Measurements from ENCODE around the gene AMBRA1. TPM values are rescaled to one million over a fixed set of nuclear protein-coding genes. Genes with fewer than 3 reads are reported as not detected.

The AMBRA1 gene
- total RNA-seq, 2 donors from 2014 or later, result 35.2 to 42.2 TPM

GRCh38 chr11:46447544-46447943 is 146.3 kb downstream of the AMBRA1 start:
- H3K4me3 ChIP-seq, result no peak overlapping the region
- peaks cover 9 to 14% of the 10 kb centered on the region in 2 donors for H3K4me1 ChIP-seq (ENCODE audit: control insufficient read depth in 1 of 2, low read depth in 2 of 2)
- H3K36me3 ChIP-seq, result no peaks in the 10 kb centered on the region
- no peak for TF ChIP-seq CTCF (IDR thresholded peaks at IDR 0.05)
- H3K9me3 ChIP-seq, result no peaks in the 10 kb centered on the region
- no peak overlapping the region for H3K27ac ChIP-seq
- no peak for ATAC-seq (ENCODE audit: insufficient number of reproducible peaks, low FRiP score, low read depth)
- no peak for DNase-seq (ENCODE audit: low spot score)
- H3K27me3 ChIP-seq (replicated peaks; ENCODE audit: insufficient read depth), result no peaks in the 10 kb centered on the region

GRCh38 chr11:46445920-46446771 is 147.7 kb downstream of the AMBRA1 start:
- H3K4me1 ChIP-seq (ENCODE audit: control insufficient read depth in 1 of 2, low read depth in 2 of 2), result peaks cover 9 to 14% of the 10 kb centered on the region in 2 donors
- no peak for TF ChIP-seq CTCF (IDR thresholded peaks at IDR 0.05)
- peaks cover 5% of the 10 kb centered on the region for H3K36me3 ChIP-seq
- H3K9me3 ChIP-seq, result no peaks in the 10 kb centered on the region
- no peak for DNase-seq (ENCODE audit: low spot score)
- H3K4me3 ChIP-seq, result no peak overlapping the region
- no peak for ATAC-seq (ENCODE audit: insufficient number of reproducible peaks, low FRiP score, low read depth)
- H3K27me3 ChIP-seq (replicated peaks; ENCODE audit: insufficient read depth), result no peaks in the 10 kb centered on the region
- no peak overlapping the region for H3K27ac ChIP-seq

- Histone ChIP-seq H3K4me3 (no peak overlapping the region), H3K27me3 (replicated peaks; ENCODE audit: insufficient read depth) (no peaks in the 10 kb centered on the region), H3K4me1 (ENCODE audit: control insufficient read depth in 1 of 2, low read depth in 2 of 2) (peaks cover 9 to 14% of the 10 kb centered on the region in 2 donors), H3K27ac (no peak overlapping the region), H3K9me3 (no peaks in the 10 kb centered on the region), H3K36me3 (peaks cover 5% of the 10 kb centered on the region)
- no peak for ATAC-seq (ENCODE audit: insufficient number of reproducible peaks, low FRiP score, low read depth)
- TF ChIP-seq CTCF (IDR thresholded peaks at IDR 0.05), result no peak
- DNase-seq (ENCODE audit: low spot score), result no peak
Observed at GRCh38 chr11:46445192-46445919, 148.5 kb downstream of the AMBRA1 start.

GRCh38 chr11:46444305-46444704 is 149.5 kb downstream of the AMBRA1 start:
- Histone ChIP-seq H3K9me3 (no peaks in the 10 kb centered on the region), H3K27ac (no peak overlapping the region), H3K4me3 (no peak overlapping the region), H3K27me3 (replicated peaks; ENCODE audit: insufficient read depth) (no peaks in the 10 kb centered on the region), H3K4me1 (ENCODE audit: control insufficient read depth in 1 of 2, low read depth in 2 of 2) (peaks cover 9 to 14% of the 10 kb centered on the region in 2 donors), H3K36me3 (peaks cover 5% of the 10 kb centered on the region)
- no peak for TF ChIP-seq CTCF (IDR thresholded peaks at IDR 0.05)
- no peak for DNase-seq (ENCODE audit: low spot score)
- no peak for ATAC-seq (ENCODE audit: insufficient number of reproducible peaks, low FRiP score, low read depth)

GRCh38 chr11:46438211-46438610 is 155.6 kb downstream of the AMBRA1 start:
- ATAC-seq (ENCODE audit: insufficient number of reproducible peaks, low FRiP score, low read depth) (no peak), DNase-seq (ENCODE audit: low spot score) (no peak)
- Histone ChIP-seq H3K4me3 (no peak overlapping the region), H3K4me1 (ENCODE audit: control insufficient read depth in 1 of 2, low read depth in 2 of 2) (no peaks in the 10 kb centered on the region), H3K27ac (no peak overlapping the region), H3K9me3 (no peaks in the 10 kb centered on the region), H3K36me3 (peaks cover 15% of the 10 kb centered on the region), H3K27me3 (replicated peaks; ENCODE audit: insufficient read depth) (no peaks in the 10 kb centered on the region)
- TF ChIP-seq CTCF (IDR thresholded peaks at IDR 0.05), result no peak
